ENCODE measurements around the gene FAM156A. TPM values are rescaled to one million over a fixed set of nuclear protein-coding genes. Genes with fewer than 3 reads are reported as not detected.
"Not testable (repeated sequence)": the region's sequence is repeated elsewhere in the genome, so short reads cannot be mapped to it uniquely, and the experiment has no call there.

Gene FAM156A
- total and polyA plus RNA-seq, 8 donors = 4.5 to 196 (median 19.3) TPM

DNA sequence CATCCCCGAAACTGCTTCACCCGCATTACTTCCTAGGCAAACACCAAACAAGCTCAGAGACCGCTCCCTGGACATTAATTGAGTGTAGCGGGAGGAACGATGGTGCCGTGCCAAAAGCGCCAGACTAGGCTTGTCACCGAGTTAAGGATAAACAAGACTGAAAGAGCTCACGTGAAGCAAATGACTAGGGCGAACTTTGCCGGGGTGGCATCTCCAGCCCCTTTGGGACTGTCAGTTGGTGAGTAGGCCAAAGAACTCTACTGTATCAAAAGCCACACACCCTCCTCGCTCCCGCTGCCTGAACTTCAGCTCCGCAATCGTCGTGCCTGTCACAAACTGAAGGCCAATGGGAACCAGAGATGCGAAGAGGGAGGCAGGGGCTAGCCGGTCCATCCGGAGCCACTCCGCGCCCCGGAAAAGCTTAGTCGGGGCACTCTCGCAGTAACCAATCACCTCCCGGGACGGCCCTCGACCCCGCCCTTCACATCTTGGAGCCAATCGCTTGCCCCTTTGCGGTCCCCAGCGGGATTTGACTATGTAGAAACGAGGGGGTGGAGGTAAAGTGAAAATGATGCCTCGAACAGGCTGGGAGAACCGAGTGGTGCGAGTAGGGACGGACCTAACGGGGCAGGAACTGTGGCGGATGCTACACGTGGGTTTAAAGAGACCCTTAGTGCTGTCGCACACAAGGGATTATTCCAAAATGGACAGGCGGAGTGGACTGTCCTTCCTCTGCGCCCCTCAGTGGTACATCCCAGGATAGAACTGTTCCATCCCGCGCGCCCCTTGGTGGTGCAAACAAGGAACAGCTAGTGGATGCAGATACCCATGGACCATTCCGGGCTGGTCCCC is 37.0 kb upstream of the FAM156A start:
- DNase-seq = peak; percentile 92 to 97
- 1 to 45% (median 7%) methylated on average over 21 to 46 of the region's 46 CpGs for WGBS, 5 donors
- Histone ChIP-seq H3K9me3 (no peaks in the 10 kb centered on the region), H3K27me3 (peaks cover 0 to 10% (median 9%) of the 10 kb centered on the region in 3 donors), H3K36me3 (no peaks in the 10 kb centered on the region), H3K4me1 (peaks cover 0 to 22% (median 19%) of the 10 kb centered on the region in 4 donors), H3K4me3 (peak overlapping the region; percentile 48 to 55 (median 52)), H3K27ac (peak overlapping the region; percentile 83 to 88 (median 87))
- intact Hi-C loops (cut with DNase I; ENCODE audit: low total_unique reads) = no loop called here
- TF ChIP-seq POLR2A (IDR thresholded peaks at IDR 0.05) (no peak), EP300 (IDR thresholded peaks at IDR 0.05) (no peak), POLR2AphosphoS5 (IDR thresholded peaks at IDR 0.05) (peak; percentile 9 to 57 (median 20))
- TF ChIP-seq, protein P1, sequence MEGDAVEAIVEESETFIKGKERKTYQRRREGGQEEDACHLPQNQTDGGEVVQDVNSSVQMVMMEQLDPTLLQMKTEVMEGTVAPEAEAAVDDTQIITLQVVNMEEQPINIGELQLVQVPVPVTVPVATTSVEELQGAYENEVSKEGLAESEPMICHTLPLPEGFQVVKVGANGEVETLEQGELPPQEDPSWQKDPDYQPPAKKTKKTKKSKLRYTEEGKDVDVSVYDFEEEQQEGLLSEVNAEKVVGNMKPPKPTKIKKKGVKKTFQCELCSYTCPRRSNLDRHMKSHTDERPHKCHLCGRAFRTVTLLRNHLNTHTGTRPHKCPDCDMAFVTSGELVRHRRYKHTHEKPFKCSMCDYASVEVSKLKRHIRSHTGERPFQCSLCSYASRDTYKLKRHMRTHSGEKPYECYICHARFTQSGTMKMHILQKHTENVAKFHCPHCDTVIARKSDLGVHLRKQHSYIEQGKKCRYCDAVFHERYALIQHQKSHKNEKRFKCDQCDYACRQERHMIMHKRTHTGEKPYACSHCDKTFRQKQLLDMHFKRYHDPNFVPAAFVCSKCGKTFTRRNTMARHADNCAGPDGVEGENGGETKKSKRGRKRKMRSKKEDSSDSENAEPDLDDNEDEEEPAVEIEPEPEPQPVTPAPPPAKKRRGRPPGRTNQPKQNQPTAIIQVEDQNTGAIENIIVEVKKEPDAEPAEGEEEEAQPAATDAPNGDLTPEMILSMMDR (IDR thresholded peaks at IDR 0.05) = peak in 6 of 7 experiments; percentile 14 to 76 (median 59)

DNA sequence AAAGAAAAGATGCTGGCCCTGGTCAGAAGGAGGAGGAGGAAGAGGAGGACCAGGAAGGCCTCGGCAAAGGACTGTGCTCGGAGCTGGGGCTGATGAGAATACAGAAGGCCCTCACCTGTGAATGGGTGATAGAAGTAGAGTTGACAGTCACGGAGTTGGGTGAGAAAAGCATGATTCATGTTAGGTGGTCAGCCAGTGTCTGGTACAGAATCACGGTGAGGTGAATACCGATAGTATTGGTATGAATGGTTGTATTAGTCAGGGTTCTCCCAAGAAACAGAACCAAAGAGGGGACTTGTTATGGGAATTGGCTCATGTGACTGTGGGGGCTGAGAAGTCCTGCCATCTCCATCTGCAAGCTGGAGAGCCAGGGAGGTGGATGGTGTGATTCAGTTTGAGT is 32.5 kb upstream of the FAM156A start:
- TF ChIP-seq, protein P1 (IDR thresholded peaks at IDR 0.05) = no peak
- TF ChIP-seq EP300 (IDR thresholded peaks at IDR 0.05) (no peak), POLR2AphosphoS5 (IDR thresholded peaks at IDR 0.05) (no peak), POLR2A (IDR thresholded peaks at IDR 0.05) (no peak)
- WGBS, 5 donors = 76 to 90% (median 84%) methylated on average over 5 of the region's 5 CpGs
- no peaks in the 10 kb centered on the region for H3K36me3 ChIP-seq
- no peak for DNase-seq
- peaks cover 0 to 21% (median 17%) of the 10 kb centered on the region in 4 donors for H3K4me1 ChIP-seq
- no peaks in the 10 kb centered on the region for H3K9me3 ChIP-seq
- no peak overlapping the region for H3K27ac ChIP-seq
- intact Hi-C loops (cut with DNase I; ENCODE audit: low total_unique reads) = no loop called here
- no peaks in the 10 kb centered on the region for H3K27me3 ChIP-seq
- no peak overlapping the region for H3K4me3 ChIP-seq

DNA sequence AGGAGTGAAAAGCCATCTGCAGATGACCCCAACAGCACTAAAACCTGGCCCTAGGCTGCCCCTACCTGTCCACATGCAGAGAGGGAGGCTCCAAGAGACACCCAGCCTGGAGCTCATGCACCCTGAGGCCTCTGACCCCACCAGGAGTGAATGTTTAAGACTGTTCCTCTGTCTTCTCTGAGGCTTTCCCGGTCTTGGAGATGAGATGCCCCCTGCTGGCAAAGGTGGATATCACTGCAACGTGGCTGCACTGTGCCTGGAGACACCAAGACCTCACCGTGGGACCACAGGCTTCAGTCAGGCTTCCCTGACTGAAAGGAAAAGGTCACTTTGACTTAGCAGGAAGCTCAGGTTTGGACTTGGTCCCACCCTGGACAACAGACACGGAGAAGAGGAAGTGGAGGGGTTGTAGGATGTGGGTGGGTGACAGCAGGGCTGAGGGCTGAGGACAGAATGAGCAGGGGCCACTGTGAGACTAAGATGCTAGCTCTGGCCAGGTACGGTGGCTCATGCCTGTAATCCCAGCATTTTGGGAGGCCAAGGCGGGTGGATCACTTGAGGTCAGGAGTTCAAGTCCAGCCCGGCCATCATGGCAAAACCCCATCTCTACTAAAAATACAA is 31.8 kb upstream of the FAM156A start:
- Histone ChIP-seq H3K4me1 (peaks cover 0 to 20% (median 15%) of the 10 kb centered on the region in 4 donors), H3K27ac (peak overlapping the region in 1 of 5 donors; percentile 12)
- TF ChIP-seq, protein P1 (IDR thresholded peaks at IDR 0.05) = peak in 5 of 7 experiments; percentile 16 to 61 (median 34)
- H3K4me3 ChIP-seq; H3K36me3 ChIP-seq; intact Hi-C loops (cut with DNase I; ENCODE audit: low total_unique reads); H3K27me3 ChIP-seq; H3K9me3 ChIP-seq: not testable (repeated sequence)
- peak; percentile 60 to 74 for DNase-seq
- WGBS, 5 donors = 26 to 38% (median 34%) methylated on average over 5 to 7 of the region's 7 CpGs

DNA sequence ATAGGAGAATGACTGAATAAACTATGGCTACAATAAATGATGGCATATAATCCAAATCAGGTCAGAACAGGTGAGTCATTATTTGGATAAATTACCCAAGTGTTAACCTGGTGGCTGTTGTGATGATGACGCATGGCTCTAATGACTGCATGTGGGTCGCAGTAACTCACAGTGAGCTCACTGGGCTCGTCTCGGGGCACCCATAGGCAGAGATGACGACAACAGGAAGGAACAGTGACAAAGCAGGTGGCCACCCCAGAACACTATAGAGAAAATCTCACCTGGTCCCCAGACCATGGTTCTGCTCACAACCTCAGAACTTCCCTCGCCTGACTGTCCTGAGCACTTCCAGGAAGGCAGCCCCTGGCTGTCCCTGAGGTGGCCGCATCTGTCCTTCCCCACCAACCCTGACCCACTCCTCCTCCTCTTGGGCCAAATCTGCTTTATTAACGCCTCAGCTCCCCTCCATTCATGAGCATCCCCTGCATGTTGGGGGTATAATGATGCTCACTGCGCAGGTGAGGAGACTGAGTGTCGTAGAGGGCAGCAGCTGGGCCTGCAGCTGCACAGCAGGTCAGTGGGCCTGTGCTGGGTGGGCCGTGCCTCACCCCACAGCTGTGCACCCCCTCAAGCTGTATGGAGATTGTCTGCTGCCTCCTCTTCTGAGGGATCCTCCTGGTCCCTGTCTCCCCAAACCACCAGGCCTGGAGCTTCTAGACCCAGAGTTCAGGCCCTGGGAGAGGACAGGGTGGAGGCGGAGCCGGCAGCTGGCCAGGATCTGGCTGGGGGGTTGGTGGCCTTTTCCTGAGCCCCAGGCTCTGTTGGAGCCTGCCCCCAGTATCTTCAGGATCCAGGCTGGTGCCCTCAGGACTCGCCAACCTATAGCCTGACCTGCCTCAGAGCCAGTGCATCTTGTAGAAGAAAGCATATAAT is 30.9 kb upstream of the FAM156A start:
- intact Hi-C loops (cut with DNase I; ENCODE audit: low total_unique reads) = no loop called here
- no peak for DNase-seq
- no peaks in the 10 kb centered on the region for H3K9me3 ChIP-seq
- no peak overlapping the region for H3K4me3 ChIP-seq
- TF ChIP-seq EP300 (IDR thresholded peaks at IDR 0.05) (no peak), POLR2A (IDR thresholded peaks at IDR 0.05) (no peak)
- TF ChIP-seq, protein P1 (IDR thresholded peaks at IDR 0.05) = no peak
- peaks cover 0 to 16% (median 9%) of the 10 kb centered on the region in 4 donors for H3K4me1 ChIP-seq
- 70 to 84% (median 76%) methylated on average over 6 to 14 of the region's 14 CpGs for WGBS, 5 donors
- H3K27ac ChIP-seq = peak overlapping the region in 2 of 5 donors; percentile 8 to 12
- no peaks in the 10 kb centered on the region for H3K36me3 ChIP-seq
- no peaks in the 10 kb centered on the region for H3K27me3 ChIP-seq

Data from stomach (tissue), 9 donors.